H9 (cell line): ENCODE data around the gene WDR88. TPM values are rescaled to one million over a fixed set of nuclear protein-coding genes. Genes with fewer than 3 reads are reported as not detected.

Experiments used
- DNase-seq: peaks from one replicate; pipeline ENCODE4 v3.0.0-alpha.2; 2017
- H2AFZ ChIP-seq: one replicate; pipeline ENCODE4 v1.6.1; 2013; ENCODE audit warnings: mild to moderate bottlenecking, low read length, control low read depth, moderate library complexity
- H2AK5ac ChIP-seq: 2 replicates; pipeline ENCODE4 v1.6.1; 2013; ENCODE audit warnings: low read length, control low read depth, mixed read lengths; ENCODE audit not compliant: insufficient read length
- H2BK120ac ChIP-seq: one replicate; pipeline ENCODE4 v1.6.1; 2013; ENCODE audit warnings: low read depth, mild to moderate bottlenecking, low read length, control low read depth, inconsistent platforms; ENCODE audit not compliant: poor library complexity, severe bottlenecking
- H2BK12ac ChIP-seq: 2 replicates; pipeline ENCODE4 v1.6.1; 2013; ENCODE audit warnings: low read length, control low read depth, mixed read lengths, low read depth; ENCODE audit not compliant: insufficient read length
- H2BK15ac ChIP-seq: 2 replicates; pipeline ENCODE4 v1.6.1; 2013; ENCODE audit warnings: low read depth, low read length, control low read depth
- H2BK20ac ChIP-seq: one replicate; pipeline ENCODE4 v1.6.1; 2013; ENCODE audit warnings: low read depth, mild to moderate bottlenecking, low read length, control low read depth, inconsistent platforms; ENCODE audit not compliant: poor library complexity, severe bottlenecking
- H2BK5ac ChIP-seq: 2 replicates; pipeline ENCODE4 v1.6.1; 2013; ENCODE audit warnings: low read length, control low read depth, mixed read lengths; ENCODE audit not compliant: insufficient read length
- H3K14ac ChIP-seq: 2 replicates; pipeline ENCODE4 v1.6.1; 2013; ENCODE audit warnings: low read length, control low read depth; ENCODE audit not compliant: insufficient read depth
- H3K18ac ChIP-seq: 2 replicates; pipeline ENCODE4 v1.6.1; 2013; ENCODE audit warnings: low read depth, mild to moderate bottlenecking, mixed read lengths, low read length, control low read depth; ENCODE audit not compliant: insufficient read length
- H3K23ac ChIP-seq: 2 replicates; pipeline ENCODE4 v1.6.1; 2013; ENCODE audit warnings: low read length, control low read depth, mixed read lengths, low read depth; ENCODE audit not compliant: insufficient read length
- H3K23me2 ChIP-seq: 2 replicates; pipeline ENCODE4 v1.6.1; 2013; ENCODE audit warnings: low read depth, mild to moderate bottlenecking, mixed read lengths, low read length, control low read depth; ENCODE audit not compliant: insufficient read length, poor library complexity, severe bottlenecking
- H3K27ac ChIP-seq: 2 replicates; pipeline ENCODE4 v1.5.1; 2013; ENCODE audit warnings: low read length, control low read depth, mixed read lengths, low read depth; ENCODE audit not compliant: insufficient read length
- H3K27me3 ChIP-seq: 2 replicates; pipeline ENCODE4 v1.6.1; 2013; ENCODE audit warnings: low read length, control low read depth, inconsistent platforms; ENCODE audit not compliant: insufficient read depth
- H3K4ac ChIP-seq: 2 replicates; pipeline ENCODE4 v1.6.1; 2013; ENCODE audit warnings: low read depth, mild to moderate bottlenecking, control low read depth, inconsistent platforms, low read length, moderate library complexity
- H3K4me1 ChIP-seq: 2 replicates; pipeline ENCODE4 v1.6.1; 2013; ENCODE audit warnings: low read length, control low read depth, inconsistent platforms; ENCODE audit not compliant: insufficient read depth
- H3K4me2 ChIP-seq: 2 replicates; pipeline ENCODE4 v1.6.1; 2013; ENCODE audit warnings: low read length, control low read depth, mixed read lengths; ENCODE audit not compliant: insufficient read length, insufficient read depth
- H3K56ac ChIP-seq: 2 replicates; pipeline ENCODE4 v1.6.1; 2013; ENCODE audit warnings: low read depth, mild to moderate bottlenecking, mixed read lengths, low read length, control low read depth; ENCODE audit not compliant: insufficient read length
- H3K79me1 ChIP-seq: 2 replicates; pipeline ENCODE4 v1.6.1; 2013; ENCODE audit warnings: low read depth, mild to moderate bottlenecking, moderate library complexity, low read length, control low read depth, inconsistent platforms; ENCODE audit not compliant: insufficient read depth, poor library complexity, severe bottlenecking
- H3K79me2 ChIP-seq: 2 replicates; pipeline ENCODE4 v1.6.1; 2013; ENCODE audit warnings: low read length, control low read depth, inconsistent platforms; ENCODE audit not compliant: insufficient read depth
- H3K9ac ChIP-seq: 2 replicates; pipeline ENCODE4 v1.6.1; 2013; ENCODE audit warnings: low read length, control low read depth, mixed read lengths; ENCODE audit not compliant: insufficient read length; ENCODE audit errors: extremely low read depth
- H3K9me3 ChIP-seq: one replicate; pipeline ENCODE4 v1.6.1; 2013; ENCODE audit warnings: low read depth, low read length, inconsistent platforms; ENCODE audit not compliant: control insufficient read depth
- H3T11ph ChIP-seq: one replicate; pipeline ENCODE4 v1.6.1; 2013; ENCODE audit warnings: mild to moderate bottlenecking, low read length, control low read depth, inconsistent platforms
- H4K20me1 ChIP-seq: one replicate; pipeline ENCODE4 v1.6.1; 2013; ENCODE audit not compliant: control insufficient read depth, insufficient read length, insufficient read depth
- H4K5ac ChIP-seq: 2 replicates; pipeline ENCODE4 v1.6.1; 2013; ENCODE audit warnings: low read depth, mild to moderate bottlenecking, mixed read lengths, low read length, control low read depth; ENCODE audit not compliant: insufficient read length
- H4K8ac ChIP-seq: replicated peaks from 2 replicates; pipeline ENCODE4 v1.6.1; 2013; ENCODE audit warnings: low read length, control low read depth, mixed read lengths, low read depth; ENCODE audit not compliant: insufficient read length
- H4K91ac ChIP-seq: 2 replicates; pipeline ENCODE4 v1.6.1; 2013; ENCODE audit warnings: low read depth, mild to moderate bottlenecking, moderate library complexity, mixed read lengths, low read length, control low read depth; ENCODE audit not compliant: insufficient read length
- H3K27ac Mint-ChIP-seq, 3 experiments: 2 replicates in 2 of 3; 3 replicates in 1 of 3; pipeline ENCODE4 v1.8.0; 2020 to 2021; ENCODE audit warnings: mixed read lengths in 3 of 3, mild to moderate bottlenecking in 1 of 3, moderate library complexity in 1 of 3
- H3K27me3 Mint-ChIP-seq: 2 replicates; pipeline ENCODE4 v1.8.0; 2021; ENCODE audit warnings: low read depth, mild to moderate bottlenecking, moderate library complexity, mixed read lengths
- H3K36me3 Mint-ChIP-seq, 3 experiments: 2 replicates in 2 of 3; 3 replicates in 1 of 3; pipeline ENCODE4 v1.8.0; 2020 to 2021; ENCODE audit warnings: low read depth in 3 of 3, mixed read lengths in 3 of 3; ENCODE audit not compliant: insufficient read depth in 1 of 3
- H3K4me1 Mint-ChIP-seq, 2 experiments: 2 replicates each; pipeline ENCODE4 v1.8.0; 2020; ENCODE audit warnings: mixed read lengths in 2 of 2
- H3K4me3 Mint-ChIP-seq, 2 experiments: 2 replicates in 1 of 2; 3 replicates in 1 of 2; pipeline ENCODE4 v1.8.0; 2020 to 2021; ENCODE audit warnings: mild to moderate bottlenecking in 2 of 2, mixed read lengths in 2 of 2, moderate library complexity in 1 of 2
- H3K9me3 Mint-ChIP-seq, 2 experiments: 2 replicates in 1 of 2; 3 replicates in 1 of 2; pipeline ENCODE4 v1.8.0; 2020; ENCODE audit warnings: mild to moderate bottlenecking in 2 of 2, mixed read lengths in 2 of 2, moderate library complexity in 1 of 2
- CTCF ChIP-seq: fragments of 200-600 bp; sonication (generic); conservative IDR thresholded peaks from 3 replicates; pipeline ENCODE4 v1.8.0; 2021; ENCODE audit warnings: antibody characterized with exemption, mild to moderate bottlenecking
- WGBS: extraction: QIAGEN DNeasy Blood & Tissue Kit; methylation state at CpG from one replicate; pipeline ENCODE4 v1.1.7; 2013; ENCODE audit warnings: missing lambda C conversion rate, low lambda C conversion rate, mixed read lengths; ENCODE audit not compliant: insufficient read length; ENCODE audit errors: extremely low coverage; 5-methylcytosine and 5-hydroxymethylcytosine counted together
- total RNA-seq: library from RNA; stranded (reverse); gene quantifications from 2 replicates; pipeline ENCODE4 v1.2.1, GENCODE V29; 2021

WDR88 gene
- total RNA-seq, 1 experiment from 2014 or later: not detected

GRCh38 chr19:33211794-33212435 lies 80.0 kb downstream of the WDR88 start:
- no peaks in the 10 kb centered on the region for H3K36me3 Mint-ChIP-seq
- H3K9me3 ChIP-seq: no peaks in the 10 kb centered on the region
- no peak overlapping the region for H3K56ac ChIP-seq
- H3K4ac ChIP-seq: no peak overlapping the region
- no peak overlapping the region for H3K23ac ChIP-seq
- no peaks in the 10 kb centered on the region for H3K9me3 Mint-ChIP-seq
- H3K27me3 ChIP-seq: no peaks in the 10 kb centered on the region
- no peak overlapping the region for H3K18ac ChIP-seq
- no peak overlapping the region for H2BK5ac ChIP-seq
- no peak overlapping the region for H3K9ac ChIP-seq
- H2AK5ac ChIP-seq: no peak overlapping the region
- DNase-seq: no peak
- H3K27me3 Mint-ChIP-seq: peaks cover 2% of the 10 kb centered on the region; the same call in 1 of the 2 replicates
- H2BK15ac ChIP-seq: no peak overlapping the region
- H2BK12ac ChIP-seq: no peak overlapping the region
- no peak overlapping the region for H2AFZ ChIP-seq
- H3T11ph ChIP-seq: no peak overlapping the region
- H2BK120ac ChIP-seq: no peak overlapping the region
- H4K8ac ChIP-seq: no peak overlapping the region
- H4K20me1 ChIP-seq: no peaks in the 10 kb centered on the region
- no peak overlapping the region for H3K14ac ChIP-seq
- no CpG with 5 or more reads among the region's 17 CpGs for WGBS
- peaks cover 9 to 13% of the 10 kb centered on the region in 2 experiments for H3K4me1 Mint-ChIP-seq
- no peaks in the 10 kb centered on the region for H3K79me2 ChIP-seq
- no peaks in the 10 kb centered on the region for H3K4me1 ChIP-seq
- H3K79me1 ChIP-seq: no peaks in the 10 kb centered on the region
- H3K4me3 Mint-ChIP-seq: no peak overlapping the region
- no peak overlapping the region for H2BK20ac ChIP-seq
- H3K4me2 ChIP-seq: no peak overlapping the region
- no peak for TF ChIP-seq CTCF
- no peak overlapping the region for H3K27ac ChIP-seq
- H3K23me2 ChIP-seq: no peaks in the 10 kb centered on the region
- no peak overlapping the region for H4K5ac ChIP-seq
- H3K27ac Mint-ChIP-seq: no peak overlapping the region
- H4K91ac ChIP-seq: no peak overlapping the region
